Ishikawa (cell line): ENCODE measurements around the gene RBM25.
A peak's percentile ranks its signal among the peaks of the same experiment; 100 is the strongest.

Source experiments
- CEBPB ChIP-seq: IDR thresholded peaks from 2 replicates; pipeline ENCODE4 v1.6.1; 2012
- CREB1 ChIP-seq: IDR thresholded peaks from 2 replicates; pipeline ENCODE4 v1.6.1; 2012; ENCODE audit warnings: low read depth
- EGR1 ChIP-seq: IDR thresholded peaks from 2 replicates; pipeline ENCODE4 v1.6.1; 2012
- EP300 ChIP-seq: IDR thresholded peaks from 2 replicates; pipeline ENCODE4 v1.6.1; 2012; ENCODE audit warnings: borderline replicate concordance
- FOXM1 ChIP-seq: IDR thresholded peaks from 2 replicates; pipeline ENCODE4 v1.6.1; 2012; ENCODE audit warnings: low read depth, borderline replicate concordance
- MAX ChIP-seq: IDR thresholded peaks from 2 replicates; pipeline ENCODE4 v1.6.1; 2012
- NFIC ChIP-seq: IDR thresholded peaks from 2 replicates; pipeline ENCODE4 v1.6.1; 2012
- RAD21 ChIP-seq: IDR thresholded peaks from 2 replicates; pipeline ENCODE4 v1.6.1; 2012; ENCODE audit warnings: low read depth
- REST ChIP-seq: IDR thresholded peaks from 2 replicates; pipeline ENCODE4 v1.6.1; 2012; ENCODE audit warnings: low read depth, mild to moderate bottlenecking
- TAF1 ChIP-seq: IDR thresholded peaks from 2 replicates; pipeline ENCODE4 v1.6.1; 2012; ENCODE audit warnings: low read depth, mild to moderate bottlenecking
- TCF12 ChIP-seq: IDR thresholded peaks from 2 replicates; pipeline ENCODE4 v1.6.1; 2012; ENCODE audit warnings: low read depth
- TEAD4 ChIP-seq: IDR thresholded peaks from 2 replicates; pipeline ENCODE4 v1.6.1; 2012
- YY1 ChIP-seq: IDR thresholded peaks from 2 replicates; pipeline ENCODE4 v1.6.1; 2012; ENCODE audit warnings: low read depth
- ZBTB7A ChIP-seq: IDR thresholded peaks from 2 replicates; pipeline ENCODE4 v1.6.1; 2012; ENCODE audit warnings: low read depth
- TF ChIP-seq, protein P1 (sequence below): IDR thresholded peaks from 2 replicates; pipeline ENCODE4 v1.6.1; 2012

The RBM25 gene

DNA sequence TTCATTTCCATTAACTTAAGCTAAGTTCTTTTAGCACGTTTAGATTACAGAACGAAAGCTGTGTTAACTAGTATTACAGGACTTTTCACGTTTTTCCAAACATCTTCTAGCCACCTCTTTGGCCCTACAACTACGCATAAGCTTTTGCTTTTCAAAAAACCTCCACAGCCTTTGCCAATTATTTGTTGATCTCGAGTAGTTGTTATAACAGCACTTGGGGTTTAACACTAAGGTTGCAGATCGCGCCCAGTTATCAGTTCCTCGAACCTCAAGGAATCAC is 450 bp upstream of the RBM25 start:
- no peak for TF ChIP-seq TCF12

GRCh38 chr14:73058922-73059673 is 764 bp downstream of the RBM25 start:
- no peak for TF ChIP-seq TAF1
- peak; percentile 14; the same call in 1 of the 2 replicates for TF ChIP-seq CEBPB

GRCh38 chr14:73069585-73069984 is 11.3 kb downstream of the RBM25 start:
- TF ChIP-seq YY1 (no peak), RAD21 (no peak), REST (no peak), TCF12 (no peak), NFIC (no peak), TEAD4 (no peak), CEBPB (no peak), CREB1 (no peak), EP300 (no peak), ZBTB7A (no peak), FOXM1 (no peak), EGR1 (no peak), MAX (no peak), TAF1 (no peak)
- TF ChIP-seq, protein P1, sequence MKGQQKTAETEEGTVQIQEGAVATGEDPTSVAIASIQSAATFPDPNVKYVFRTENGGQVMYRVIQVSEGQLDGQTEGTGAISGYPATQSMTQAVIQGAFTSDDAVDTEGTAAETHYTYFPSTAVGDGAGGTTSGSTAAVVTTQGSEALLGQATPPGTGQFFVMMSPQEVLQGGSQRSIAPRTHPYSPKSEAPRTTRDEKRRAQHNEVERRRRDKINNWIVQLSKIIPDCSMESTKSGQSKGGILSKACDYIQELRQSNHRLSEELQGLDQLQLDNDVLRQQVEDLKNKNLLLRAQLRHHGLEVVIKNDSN: no peak

GRCh38 chr14:73091044-73091443 is 32.7 kb downstream of the RBM25 start:
- no peak for TF ChIP-seq RAD21
- no peak for TF ChIP-seq CEBPB
- TF ChIP-seq NFIC: no peak
- TF ChIP-seq MAX: no peak
- no peak for TF ChIP-seq EGR1
- no peak for TF ChIP-seq TEAD4
- no peak for TF ChIP-seq EP300
- no peak for TF ChIP-seq YY1
- TF ChIP-seq REST: no peak
- TF ChIP-seq CREB1: no peak
- TF ChIP-seq TCF12: no peak
- no peak for TF ChIP-seq FOXM1
- TF ChIP-seq, protein P1: no peak
- TF ChIP-seq ZBTB7A: no peak
- no peak for TF ChIP-seq TAF1

DNA sequence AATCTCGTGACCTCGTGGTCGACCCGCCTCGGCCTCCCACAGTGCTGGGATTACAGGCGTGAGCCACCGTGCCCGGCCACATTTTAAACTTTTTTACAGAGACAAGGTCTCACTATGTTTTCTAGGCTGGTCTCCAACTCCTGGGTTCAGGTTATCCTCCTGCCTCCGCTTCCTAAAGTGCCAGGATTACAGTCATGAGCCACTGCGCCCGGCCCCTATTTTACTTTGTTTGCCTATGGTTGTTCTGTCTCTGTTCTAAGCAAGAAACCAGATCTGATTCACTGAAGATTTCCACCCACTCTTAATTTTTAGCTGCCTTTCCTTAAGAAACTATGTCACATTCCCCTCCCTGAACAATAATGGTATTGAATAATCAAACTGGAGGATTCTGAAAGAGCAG is 39.1 kb downstream of the RBM25 start:
- TF ChIP-seq YY1 (no peak), TCF12 (no peak)

DNA sequence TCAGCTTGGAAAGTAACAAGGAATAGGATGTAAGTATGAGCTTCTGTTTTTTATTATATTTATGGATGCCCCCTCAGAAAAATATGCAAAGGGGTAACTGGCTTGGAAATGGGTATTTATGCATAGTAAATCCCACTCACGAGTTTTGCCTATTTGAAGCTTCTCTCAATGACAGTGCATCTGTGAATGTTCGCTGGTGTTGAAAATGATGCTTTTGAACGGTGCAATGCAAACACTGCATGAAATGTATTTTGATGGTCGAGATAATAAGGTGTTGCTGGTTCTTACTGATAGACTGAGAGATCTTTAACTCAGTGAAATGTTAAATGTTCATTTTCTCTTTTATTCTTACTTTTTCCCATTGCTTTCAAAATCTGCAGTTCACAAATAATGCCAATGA is 42.0 kb downstream of the RBM25 start:
- no peak for TF ChIP-seq YY1
- no peak for TF ChIP-seq NFIC
- TF ChIP-seq FOXM1: no peak
- TF ChIP-seq ZBTB7A: no peak
- no peak for TF ChIP-seq CEBPB
- TF ChIP-seq TCF12: no peak
- TF ChIP-seq EGR1: no peak
- no peak for TF ChIP-seq CREB1
- TF ChIP-seq EP300: no peak
- TF ChIP-seq REST: no peak
- TF ChIP-seq MAX: no peak
- TF ChIP-seq RAD21: no peak
